H1 (cell line): ENCODE results near the gene AOAH. TPM values are rescaled to one million over a fixed set of nuclear protein-coding genes. Genes with fewer than 3 reads are reported as not detected.
A peak's percentile ranks its signal among the peaks of the same experiment; 100 is the strongest.

Experiments
- CTCF ChIA-PET: fragments of 300-600 bp; sonication (Branson Sonifier 250); formaldehyde crosslinking; loops from one replicate; lab custom pipeline; 2021; ENCODE audit not compliant: partially characterized antibody; lab: Charles Lee
- POLR2A ChIA-PET: fragments of 300-600 bp; sonication (Branson Sonifier 250); formaldehyde crosslinking; loops from one replicate; lab custom pipeline; 2021; ENCODE audit warnings: inconsistent platforms; ENCODE audit not compliant: partially characterized antibody; lab: Charles Lee
- DNase-seq, 2 experiments: peaks; one replicate each; pipeline versions ENCODE4 v3.0.0 to v3.0.0-alpha.2; 2010 to 2022; ENCODE audit warnings: low spot score in 2 of 2, low read depth in 1 of 2, mixed read lengths in 1 of 2
- FAIRE-seq: peaks from 2 replicates; lab custom pipeline; 2011; peaks lifted over from hg19 to GRCh38; lab: Jason Lieb, UNC
- H2AFZ ChIP-seq: 2 replicates; pipeline ENCODE4 v1.8.1; 2012; ENCODE audit warnings: low read length, inconsistent platforms
- H2AK5ac ChIP-seq: 2 replicates; pipeline ENCODE4 v1.6.1; 2013; ENCODE audit warnings: low read depth, low read length
- H2BK120ac ChIP-seq: replicated peaks from 2 replicates; pipeline ENCODE3; 2013; ENCODE audit warnings: low read depth, low read length, inconsistent platforms
- H2BK12ac ChIP-seq: 2 replicates; pipeline ENCODE4 v1.6.1; 2013; ENCODE audit warnings: low read depth, low read length
- H2BK15ac ChIP-seq: 2 replicates; pipeline ENCODE4 v1.6.1; 2013; ENCODE audit warnings: low read length
- H2BK20ac ChIP-seq: 2 replicates; pipeline ENCODE4 v1.6.1; 2013; ENCODE audit warnings: low read length
- H2BK5ac ChIP-seq: 2 replicates; pipeline ENCODE4 v1.6.1; 2013; ENCODE audit warnings: low read depth, low read length
- H3K14ac ChIP-seq: 2 replicates; pipeline ENCODE4 v1.6.1; 2013; ENCODE audit warnings: inconsistent platforms; ENCODE audit not compliant: insufficient read length
- H3K18ac ChIP-seq: 2 replicates; pipeline ENCODE4 v1.6.1; 2013; ENCODE audit warnings: low read length; ENCODE audit errors: extremely low read depth
- H3K23ac ChIP-seq: 2 replicates; pipeline ENCODE4 v1.6.1; 2013; ENCODE audit warnings: inconsistent platforms; ENCODE audit not compliant: insufficient read length
- H3K23me2 ChIP-seq: 2 replicates; pipeline ENCODE4 v1.6.1; 2013; ENCODE audit warnings: low read depth, low read length
- H3K27ac ChIP-seq: 2 replicates; pipeline ENCODE4 v1.6.1; 2011; ENCODE audit warnings: low read depth, low read length, inconsistent platforms
- H3K27me3 ChIP-seq, 4 experiments: replicated peaks in 1 of 4; 1 replicate in 1 of 4; 2 replicates in 3 of 4; pipeline versions ENCODE4 v1.6.1 to v1.8.1; 2011 to 2013; ENCODE audit warnings: low read length in 3 of 4, mild to moderate bottlenecking in 3 of 4, inconsistent platforms in 2 of 4, mixed read lengths in 2 of 4, moderate library complexity in 1 of 4; ENCODE audit not compliant: control insufficient read depth in 3 of 4, insufficient read depth in 3 of 4; ENCODE audit errors: extremely low read depth in 1 of 4
- H3K36me3 ChIP-seq, 4 experiments: 2 replicates each; pipeline versions ENCODE4 v1.6.1 to v1.8.1; 2011 to 2013; ENCODE audit warnings: mild to moderate bottlenecking in 4 of 4, low read length in 3 of 4, moderate library complexity in 2 of 4, control low read depth in 1 of 4, inconsistent platforms in 1 of 4; ENCODE audit not compliant: insufficient read depth in 4 of 4, control insufficient read depth in 2 of 4
- H3K4ac ChIP-seq: replicated peaks from 2 replicates; pipeline ENCODE3; 2013; ENCODE audit warnings: low read length, low read depth, mixed read lengths, inconsistent platforms; ENCODE audit not compliant: insufficient read length
- H3K4me1 ChIP-seq, 4 experiments: replicated peaks in 1 of 4; 1 replicate in 1 of 4; 2 replicates in 3 of 4; pipeline versions ENCODE4 v1.6.1 to v1.8.1; 2011 to 2013; ENCODE audit warnings: low read length in 3 of 4, inconsistent platforms in 2 of 4, mixed read lengths in 1 of 4; ENCODE audit not compliant: insufficient read depth in 4 of 4, control insufficient read depth in 3 of 4
- H3K4me2 ChIP-seq, 2 experiments: 2 replicates each; pipeline versions ENCODE4 v1.6.1 to v1.8.1; 2011 to 2013; ENCODE audit warnings: low read depth in 2 of 2, low read length in 2 of 2, control low read depth in 1 of 2, inconsistent platforms in 1 of 2, mild to moderate bottlenecking in 1 of 2; ENCODE audit not compliant: insufficient read depth in 1 of 2
- H3K4me3 ChIP-seq, 4 experiments: fragments of 200-600, 300-600 bp in 1 of 4; sonication (generic), shearing (Covaris generic), sonication (Bioruptor Twin) in 1 of 4; 2 replicates each; pipeline versions ENCODE4 v1.5.1 to v1.8.1; 2011 to 2016; ENCODE audit warnings: low read length in 4 of 4, low read depth in 3 of 4, control low read depth in 2 of 4, inconsistent platforms in 2 of 4, mild to moderate bottlenecking in 2 of 4, mixed read lengths in 1 of 4, moderate library complexity in 1 of 4; ENCODE audit not compliant: insufficient read depth in 2 of 4; ENCODE audit errors: extremely low read depth in 1 of 4
- H3K56ac ChIP-seq: replicated peaks from 2 replicates; pipeline ENCODE3; 2013; ENCODE audit warnings: low read depth, mild to moderate bottlenecking, mixed read lengths, low read length, inconsistent platforms; ENCODE audit not compliant: insufficient read length
- H3K79me1 ChIP-seq: 2 replicates; pipeline ENCODE4 v1.6.1; 2013; ENCODE audit warnings: low read depth, low read length, control low read depth
- H3K79me2 ChIP-seq, 2 experiments: 2 replicates each; pipeline versions ENCODE4 v1.6.1 to v1.8.1; 2012 to 2013; ENCODE audit warnings: low read length in 2 of 2, mild to moderate bottlenecking in 2 of 2, inconsistent platforms in 1 of 2; ENCODE audit not compliant: insufficient read depth in 2 of 2, control insufficient read depth in 1 of 2
- H3K9ac ChIP-seq, 4 experiments: replicated peaks in 1 of 4; 1 replicate in 1 of 4; 2 replicates in 3 of 4; pipeline versions ENCODE4 v1.6.1 to v1.8.1; 2011 to 2013; ENCODE audit warnings: low read depth in 3 of 4, low read length in 3 of 4, control low read depth in 2 of 4, mild to moderate bottlenecking in 2 of 4, moderate library complexity in 2 of 4, inconsistent platforms in 1 of 4; ENCODE audit errors: extremely low read depth in 1 of 4
- H3K9me3 ChIP-seq, 2 experiments: 2 replicates each; pipeline versions ENCODE4 v1.6.1 to v1.8.1; 2012 to 2013; ENCODE audit warnings: mild to moderate bottlenecking in 2 of 2, moderate library complexity in 2 of 2, control low read depth in 1 of 2, inconsistent platforms in 1 of 2, low read depth in 1 of 2, low read length in 1 of 2, mixed read lengths in 1 of 2; ENCODE audit not compliant: insufficient read depth in 2 of 2
- H4K20me1 ChIP-seq, 2 experiments: replicated peaks in 1 of 2; 2 replicates each; pipeline versions ENCODE3 to v1.8.1; 2011 to 2013; ENCODE audit warnings: inconsistent platforms in 2 of 2, low read length in 2 of 2, mild to moderate bottlenecking in 1 of 2; ENCODE audit not compliant: insufficient read depth in 2 of 2, control insufficient read depth in 1 of 2
- H4K5ac ChIP-seq: 2 replicates; pipeline ENCODE4 v1.6.1; 2013; ENCODE audit warnings: low read length, low read depth, mixed read lengths, inconsistent platforms; ENCODE audit not compliant: insufficient read length
- H4K8ac ChIP-seq: 2 replicates; pipeline ENCODE4 v1.8.0; 2013; ENCODE audit warnings: mild to moderate bottlenecking, moderate library complexity, low read length, inconsistent platforms; ENCODE audit not compliant: insufficient read depth; ENCODE audit errors: extremely low read depth
- H4K91ac ChIP-seq: replicated peaks from 2 replicates; pipeline ENCODE3; 2013; ENCODE audit warnings: low read length, mixed read lengths, inconsistent platforms; ENCODE audit not compliant: insufficient read length
- CTBP2 ChIP-seq: IDR thresholded peaks from 2 replicates; pipeline ENCODE4 v1.7.0; 2011; ENCODE audit warnings: borderline replicate concordance, mild to moderate bottlenecking, moderate library complexity, mixed read lengths, low read length; ENCODE audit not compliant: insufficient read depth, insufficient read length
- HDAC6 ChIP-seq: IDR thresholded peaks from one replicate; pipeline ENCODE4 v1.7.1; 2012; ENCODE audit warnings: low read depth, mild to moderate bottlenecking, inconsistent platforms, low read length, moderate library complexity
- KDM5A ChIP-seq: fragments of 200-600 bp; IDR thresholded peaks from 2 replicates; pipeline ENCODE4 v1.7.1; 2012; ENCODE audit warnings: mild to moderate bottlenecking, low read length, inconsistent platforms, mixed read lengths
- NANOG ChIP-seq: IDR thresholded peaks from 2 replicates; pipeline ENCODE4 v1.6.1; 2011; ENCODE audit warnings: low read length, low read depth, mild to moderate bottlenecking, inconsistent platforms; ENCODE audit not compliant: insufficient read depth, poor library complexity, severe bottlenecking
- PHF8 ChIP-seq: fragments of 200-600 bp; sonication (generic); conservative IDR thresholded peaks from 2 replicates; pipeline ENCODE4 v1.7.1; 2012; ENCODE audit warnings: low read depth, mild to moderate bottlenecking, inconsistent platforms, low read length, moderate library complexity
- RAD21 ChIP-seq, 2 experiments: IDR thresholded peaks in 1 of 2; conservative IDR thresholded peaks in 1 of 2; 2 replicates each; pipeline ENCODE4 v1.6.1; 2011; ENCODE audit warnings: low read depth in 2 of 2, low read length in 2 of 2, improper control_type of control experiment in 1 of 2, inconsistent platforms in 1 of 2, mild to moderate bottlenecking in 1 of 2, moderate library complexity in 1 of 2
- SRF ChIP-seq: IDR thresholded peaks from 2 replicates; pipeline ENCODE4 v1.6.1; 2011; ENCODE audit warnings: mild to moderate bottlenecking, low read depth, low read length, moderate library complexity
- WGBS, 2 experiments: shearing (Covaris generic) in 1 of 2; methylation state at CpG; one replicate each; pipeline versions ENCODE4 v1.1.6 to v1.1.7; 2013 to 2015; ENCODE audit warnings: low lambda C conversion rate in 2 of 2, mixed read lengths in 2 of 2, inconsistent platforms in 1 of 2, low coverage in 1 of 2, missing lambda C conversion rate in 1 of 2; ENCODE audit not compliant: insufficient replicate concordance in 2 of 2, insufficient coverage in 1 of 2, insufficient read length in 1 of 2; ENCODE audit errors: extremely low coverage in 1 of 2, missing lambda C conversion rate in 1 of 2; 5-methylcytosine and 5-hydroxymethylcytosine counted together
- polyA plus RNA-seq, 7 experiments: library from polyadenylated mRNA; depleted of rRNA in 3 of 7; stranded (reverse) in 5 of 7; unstranded in 2 of 7; fragments of >200 nt in 5 of 7; fragments of 200-250 nt in 2 of 7; gene quantifications; 1 replicate in 5 of 7; 2 replicates in 1 of 7; 4 replicates in 1 of 7; pipeline versions ENCODE4 v1.2.1 to v1.2.3, GENCODE V29; 2011 to 2013; ENCODE audit warnings: missing spikeins in 2 of 7, mixed read lengths in 2 of 7
- total RNA-seq: library from RNA; stranded (reverse); fragmentation: NEBNext Ultra II Directional; extraction: Animal tissue kit (Norgen Biotek cat#: 25700); gene quantifications from 2 replicates; pipeline ENCODE4 v1.2.1, GENCODE V29; 2021
- TF ChIP-seq, protein P1 (sequence below), 3 experiments: IDR thresholded peaks; 1 replicate in 2 of 3; 2 replicates in 1 of 3; pipeline versions ENCODE4 v1.5.1 to v1.6.1; 2011; ENCODE audit warnings: low read length in 3 of 3, mild to moderate bottlenecking in 3 of 3, inconsistent platforms in 2 of 3, low read depth in 1 of 3, moderate library complexity in 1 of 3; ENCODE audit not compliant: insufficient read depth in 1 of 3; ENCODE audit errors: control extremely low read depth in 1 of 3
- TF ChIP-seq, protein P2 (sequence below): IDR thresholded peaks from 2 replicates; pipeline ENCODE4 v1.6.1; 2012; ENCODE audit warnings: inconsistent platforms

Gene AOAH
- total and polyA plus RNA-seq, 2 of the 8 experiments (the other 6 are each of a cell fraction or from before 2014, with no cell fraction given), result 0.08 TPM; not detected in 1

DNA sequence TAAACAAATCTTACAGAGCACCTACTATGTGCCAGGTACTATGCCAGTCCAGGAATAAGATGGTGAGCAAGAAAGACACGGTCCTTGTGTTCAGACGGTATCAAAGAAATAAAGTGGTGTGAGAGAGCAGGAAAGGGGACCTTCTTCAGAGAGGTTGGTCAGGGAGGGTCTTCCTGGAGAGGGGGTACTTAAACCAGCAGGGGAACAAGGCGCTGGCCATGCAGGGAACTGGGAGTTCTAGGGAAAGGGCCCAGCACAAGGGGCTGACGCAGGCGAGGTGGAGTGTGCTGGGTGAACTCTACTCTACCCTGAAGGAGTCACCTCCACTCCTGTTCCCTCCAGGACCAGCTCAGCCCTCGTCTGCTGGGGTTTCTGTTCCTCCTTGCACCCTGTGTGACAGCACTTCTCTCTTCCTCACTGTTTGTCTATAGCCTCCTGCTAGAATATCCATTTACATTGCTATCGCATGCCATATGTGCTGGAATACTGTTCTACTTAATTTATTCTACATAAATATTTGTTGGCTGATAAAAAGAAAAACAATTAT, 73.5 kb downstream of the AOAH start:
- no peak overlapping the region for H2BK120ac ChIP-seq
- H3K23me2 ChIP-seq, result no peaks in the 10 kb centered on the region
- H3K14ac ChIP-seq, result no peak overlapping the region
- H4K5ac ChIP-seq, result no peak overlapping the region
- no peaks in the 10 kb centered on the region for H3K36me3 ChIP-seq
- FAIRE-seq (no peak), DNase-seq (no peak)
- no peak overlapping the region for H3K23ac ChIP-seq
- H2BK5ac ChIP-seq, result no peak overlapping the region
- 74% methylated on average over 7 of the region's 7 CpGs; no CpG with 5 or more reads in 1 of the 2 experiments for WGBS, 2 experiments
- H2BK15ac ChIP-seq, result 0 out of 2 replicates have a peak overlapping the region, but pooled peaks have one; percentile 10
- H3K79me1 ChIP-seq, result no peaks in the 10 kb centered on the region
- H3K4me1 ChIP-seq, result peaks cover 3 to 20% (median 13%) of the 10 kb centered on the region in 4 experiments
- H3K79me2 ChIP-seq, result no peaks in the 10 kb centered on the region
- H4K8ac ChIP-seq, result no peak overlapping the region
- CTCF ChIA-PET, result interaction anchor here (1.4 kb wide), 1 partner anchor 23 kb away, joined by 3 read pairs; no protein-coding TSS in a partner anchor
- H3K56ac ChIP-seq, result no peak overlapping the region
- H3K27ac ChIP-seq, result no peak overlapping the region
- no peaks in the 10 kb centered on the region for H4K20me1 ChIP-seq
- no peaks in the 10 kb centered on the region for H3K9me3 ChIP-seq
- no peak overlapping the region for H3K4ac ChIP-seq
- no peak overlapping the region for H4K91ac ChIP-seq
- H3K4me2 ChIP-seq, result no peak overlapping the region
- no peak overlapping the region for H3K9ac ChIP-seq
- H2AK5ac ChIP-seq, result no peak overlapping the region; the same call in 1 of the 2 replicates
- H3K4me3 ChIP-seq, result no peak overlapping the region
- H3K27me3 ChIP-seq, result no peaks in the 10 kb centered on the region
- H2AFZ ChIP-seq, result no peak overlapping the region
- peak overlapping the region; percentile 36 for H3K18ac ChIP-seq
- peak overlapping the region; percentile 46; the same call in 1 of the 2 replicates for H2BK12ac ChIP-seq
- POLR2A ChIA-PET, result interaction anchor here (1.3 to 1.6 kb wide), 2 partner anchors 11 to 12 kb away, joined by 3 to 6 read pairs; no protein-coding TSS in a partner anchor
- no peak overlapping the region; the same call in 1 of the 2 replicates for H2BK20ac ChIP-seq
- TF ChIP-seq SRF (no peak), RAD21 (IDR thresholded peaks at IDR 0.05 in 1 of 2, conservative IDR thresholded peaks at IDR 0.05 in 1 of 2; ENCODE audit: low read depth in 2 of 2, low read length in 2 of 2) (no peak), CTBP2 (no peak), NANOG (no peak), HDAC6 (no peak), KDM5A (no peak), PHF8 (no peak)
- TF ChIP-seq, protein P1, sequence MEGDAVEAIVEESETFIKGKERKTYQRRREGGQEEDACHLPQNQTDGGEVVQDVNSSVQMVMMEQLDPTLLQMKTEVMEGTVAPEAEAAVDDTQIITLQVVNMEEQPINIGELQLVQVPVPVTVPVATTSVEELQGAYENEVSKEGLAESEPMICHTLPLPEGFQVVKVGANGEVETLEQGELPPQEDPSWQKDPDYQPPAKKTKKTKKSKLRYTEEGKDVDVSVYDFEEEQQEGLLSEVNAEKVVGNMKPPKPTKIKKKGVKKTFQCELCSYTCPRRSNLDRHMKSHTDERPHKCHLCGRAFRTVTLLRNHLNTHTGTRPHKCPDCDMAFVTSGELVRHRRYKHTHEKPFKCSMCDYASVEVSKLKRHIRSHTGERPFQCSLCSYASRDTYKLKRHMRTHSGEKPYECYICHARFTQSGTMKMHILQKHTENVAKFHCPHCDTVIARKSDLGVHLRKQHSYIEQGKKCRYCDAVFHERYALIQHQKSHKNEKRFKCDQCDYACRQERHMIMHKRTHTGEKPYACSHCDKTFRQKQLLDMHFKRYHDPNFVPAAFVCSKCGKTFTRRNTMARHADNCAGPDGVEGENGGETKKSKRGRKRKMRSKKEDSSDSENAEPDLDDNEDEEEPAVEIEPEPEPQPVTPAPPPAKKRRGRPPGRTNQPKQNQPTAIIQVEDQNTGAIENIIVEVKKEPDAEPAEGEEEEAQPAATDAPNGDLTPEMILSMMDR (IDR thresholded peaks at IDR 0.05; ENCODE audit: control extremely low read depth in 1 of 3, insufficient read depth in 1 of 3, low read depth in 1 of 3, low read length in 3 of 3), result no peak
- TF ChIP-seq, protein P2, sequence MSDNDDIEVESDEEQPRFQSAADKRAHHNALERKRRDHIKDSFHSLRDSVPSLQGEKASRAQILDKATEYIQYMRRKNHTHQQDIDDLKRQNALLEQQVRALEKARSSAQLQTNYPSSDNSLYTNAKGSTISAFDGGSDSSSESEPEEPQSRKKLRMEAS, result no peak
